Measurements from ENCODE around the gene GULP1. TPM values are rescaled to one million over a fixed set of nuclear protein-coding genes. Genes with fewer than 3 reads are reported as not detected.

Gene GULP1
- total RNA-seq, 1 experiment from 2014 or later: 140 TPM

- no peak overlapping the region for H4K91ac ChIP-seq (ENCODE audit: insufficient read length, low read depth, low read length)
- H3K23ac ChIP-seq (ENCODE audit: insufficient read length, low read depth, low read length): no peak overlapping the region
- no peaks in the 10 kb centered on the region for H3K27me3 ChIP-seq (ENCODE audit: insufficient read depth, low read length)
- no peaks in the 10 kb centered on the region for H3K23me2 ChIP-seq (ENCODE audit: insufficient read length, low read depth, low read length, poor library complexity, severe bottlenecking)
- no peak overlapping the region for H2BK120ac ChIP-seq (ENCODE audit: low read depth, low read length, poor library complexity, severe bottlenecking)
- TF ChIP-seq CTCF (conservative IDR thresholded peaks at IDR 0.05): no peak
- Mint-ChIP-seq H3K9me3 (no peaks in the 10 kb centered on the region; a peak in 1 of 5 replicates), H3K27me3 (ENCODE audit: low read depth) (no peaks in the 10 kb centered on the region), H3K36me3 (ENCODE audit: insufficient read depth in 1 of 3, low read depth in 3 of 3) (peaks cover 13 to 18% (median 15%) of the 10 kb centered on the region in 3 experiments), H3K4me1 (no peaks in the 10 kb centered on the region), H3K4me3 (no peak overlapping the region), H3K27ac (no peak overlapping the region)
- H4K20me1 ChIP-seq (ENCODE audit: control insufficient read depth, insufficient read depth, insufficient read length): no peaks in the 10 kb centered on the region
- no peak overlapping the region for H2BK20ac ChIP-seq (ENCODE audit: low read depth, low read length, poor library complexity, severe bottlenecking)
- H4K5ac ChIP-seq (ENCODE audit: insufficient read length, low read depth, low read length): no peak overlapping the region
- H3K79me1 ChIP-seq (ENCODE audit: insufficient read depth, low read depth, low read length, poor library complexity, severe bottlenecking): no peaks in the 10 kb centered on the region
- no peak overlapping the region for H3K14ac ChIP-seq (ENCODE audit: insufficient read depth, low read length)
- no peak overlapping the region for H3K4me2 ChIP-seq (ENCODE audit: insufficient read depth, insufficient read length, low read length)
- H3K79me2 ChIP-seq (ENCODE audit: insufficient read depth, low read length): no peaks in the 10 kb centered on the region; the same call in 1 of the 2 replicates
- no peak overlapping the region for H3K4ac ChIP-seq (ENCODE audit: low read depth, low read length)
- H2BK15ac ChIP-seq (ENCODE audit: low read depth, low read length): no peak overlapping the region
- no peak overlapping the region for H3K9ac ChIP-seq (ENCODE audit: extremely low read depth, insufficient read length, low read length)
- no peak overlapping the region for H3K27ac ChIP-seq (ENCODE audit: insufficient read length, low read depth, low read length)
- H2BK12ac ChIP-seq (ENCODE audit: insufficient read length, low read depth, low read length): no peak overlapping the region
- no peak overlapping the region for H3K18ac ChIP-seq (ENCODE audit: insufficient read length, low read depth, low read length)
- no peak overlapping the region for H2AK5ac ChIP-seq (ENCODE audit: insufficient read length, low read length)
- H3K4me1 ChIP-seq (ENCODE audit: insufficient read depth, low read length): no peaks in the 10 kb centered on the region
- no peak overlapping the region for H2AFZ ChIP-seq (ENCODE audit: low read length)
- H2BK5ac ChIP-seq (ENCODE audit: insufficient read length, low read length): no peak overlapping the region
- whole genome bisulfite sequencing (ENCODE audit: extremely low coverage, insufficient read length, low lambda C conversion rate): no CpG with 5 or more reads among the region's 3 CpGs
- H4K8ac ChIP-seq (replicated peaks; ENCODE audit: insufficient read length, low read depth, low read length): no peak overlapping the region
- DNase-seq: no peak
- no peaks in the 10 kb centered on the region for H3K9me3 ChIP-seq (ENCODE audit: control insufficient read depth, low read depth, low read length)
- H3K56ac ChIP-seq (ENCODE audit: insufficient read length, low read depth, low read length): no peak overlapping the region
- no peak overlapping the region for H3T11ph ChIP-seq (ENCODE audit: low read length)
These were observed 260.0 kb downstream of the GULP1 start for GRCh38 chr2:188551671-188552070.
